Measurements from ENCODE around the gene MFN1. TPM values are rescaled to one million over a fixed set of nuclear protein-coding genes. Genes with fewer than 3 reads are reported as not detected.

MFN1 gene
- total RNA-seq, 2 donors from 2014 or later: 37.3 to 44.3 TPM

DNA sequence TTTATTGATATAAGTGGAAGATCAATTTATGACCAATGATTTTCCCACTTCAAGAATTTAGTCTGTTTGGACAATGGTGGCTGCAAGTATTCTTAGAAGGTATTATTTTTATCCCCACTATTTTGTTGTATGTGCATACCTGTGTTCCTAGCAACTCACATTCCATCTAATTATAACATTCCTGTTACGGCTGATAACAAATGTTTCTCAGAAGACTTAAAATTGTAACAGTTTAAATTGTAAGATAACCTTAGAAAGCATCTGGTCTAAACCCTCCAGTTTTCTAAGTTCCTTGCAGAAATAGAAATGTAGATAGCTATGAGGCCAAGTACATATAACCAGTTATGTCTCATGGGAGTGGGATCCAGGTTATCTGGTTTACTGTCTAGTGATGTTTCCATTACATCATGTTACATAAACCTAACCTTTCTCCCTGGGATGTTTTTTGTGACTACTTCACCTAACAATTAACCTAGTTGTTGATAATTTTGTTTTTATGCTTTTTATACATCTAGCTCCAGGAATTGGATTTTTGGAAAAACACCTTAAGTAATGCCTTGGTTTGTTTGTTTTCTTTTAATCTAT, 11.1 kb upstream of the MFN1 start:
- Histone ChIP-seq H3K27me3 (replicated peaks; ENCODE audit: insufficient read depth) (no peaks in the 10 kb centered on the region), H3K9me3 (no peaks in the 10 kb centered on the region), H3K36me3 (peaks cover 4 to 5% of the 10 kb centered on the region in 2 donors), H3K4me1 (replicated peaks) (no peaks in the 10 kb centered on the region), H3K27ac (no peak overlapping the region), H3K4me3 (no peak overlapping the region)
- intact Hi-C loops (cut with DNase I): no loop called here
- WGBS: 83% methylated on average over 1 of the region's 1 CpG
- TF ChIP-seq CTCF (IDR thresholded peaks at IDR 0.05) (no peak), POLR2AphosphoS5 (IDR thresholded peaks at IDR 0.05) (no peak), POLR2A (IDR thresholded peaks at IDR 0.05) (no peak)
- no peak for DNase-seq (ENCODE audit: low spot score)

GRCh38 chr3:179348325-179349013, 960 bp downstream of the MFN1 start:
- Histone ChIP-seq H3K27ac (peak overlapping the region; percentile 86 to 87), H3K4me1 (replicated peaks) (no peaks in the 10 kb centered on the region), H3K27me3 (replicated peaks; ENCODE audit: insufficient read depth) (no peaks in the 10 kb centered on the region), H3K4me3 (peak overlapping the region; percentile 82), H3K36me3 (no peaks in the 10 kb centered on the region), H3K9me3 (no peaks in the 10 kb centered on the region)
- 21% methylated on average over 5 of the region's 5 CpGs for WGBS
- TF ChIP-seq CTCF (IDR thresholded peaks at IDR 0.05) (no peak), POLR2AphosphoS5 (IDR thresholded peaks at IDR 0.05) (peak; percentile 27)
- intact Hi-C loops (cut with DNase I): no loop called here
- DNase-seq (ENCODE audit: low spot score): no peak

DNA sequence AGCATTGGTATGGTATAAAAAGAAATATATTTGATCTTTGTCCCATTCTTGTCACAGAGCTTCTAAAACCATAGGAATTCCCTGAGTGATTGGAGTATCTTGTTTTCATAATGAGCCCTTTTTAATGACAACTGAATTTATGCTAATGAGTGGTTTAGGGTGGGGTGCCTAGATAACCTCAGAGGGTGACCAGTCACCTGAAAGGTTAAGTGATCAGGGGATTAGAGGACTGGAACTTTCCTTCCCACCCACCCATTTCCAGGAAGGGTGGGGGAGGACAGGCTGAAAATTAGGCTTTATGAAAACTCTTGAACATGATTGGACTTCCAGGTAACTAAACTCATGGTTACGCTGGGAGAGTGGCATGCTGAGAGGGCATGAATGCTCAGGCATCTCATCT, 8.5 kb downstream of the MFN1 start:
- Histone ChIP-seq H3K4me3 (no peak overlapping the region), H3K27ac (no peak overlapping the region), H3K36me3 (no peaks in the 10 kb centered on the region), H3K9me3 (no peaks in the 10 kb centered on the region), H3K27me3 (replicated peaks; ENCODE audit: insufficient read depth) (no peaks in the 10 kb centered on the region), H3K4me1 (replicated peaks) (no peaks in the 10 kb centered on the region)
- intact Hi-C loops (cut with DNase I): no loop called here
- WGBS: 100% methylated on average over 1 of the region's 1 CpG
- no peak for TF ChIP-seq CTCF (IDR thresholded peaks at IDR 0.05)
- TF ChIP-seq POLR2A (IDR thresholded peaks at IDR 0.05): no peak
- no peak for TF ChIP-seq POLR2AphosphoS5 (IDR thresholded peaks at IDR 0.05)
- no peak for DNase-seq (ENCODE audit: low spot score)

DNA sequence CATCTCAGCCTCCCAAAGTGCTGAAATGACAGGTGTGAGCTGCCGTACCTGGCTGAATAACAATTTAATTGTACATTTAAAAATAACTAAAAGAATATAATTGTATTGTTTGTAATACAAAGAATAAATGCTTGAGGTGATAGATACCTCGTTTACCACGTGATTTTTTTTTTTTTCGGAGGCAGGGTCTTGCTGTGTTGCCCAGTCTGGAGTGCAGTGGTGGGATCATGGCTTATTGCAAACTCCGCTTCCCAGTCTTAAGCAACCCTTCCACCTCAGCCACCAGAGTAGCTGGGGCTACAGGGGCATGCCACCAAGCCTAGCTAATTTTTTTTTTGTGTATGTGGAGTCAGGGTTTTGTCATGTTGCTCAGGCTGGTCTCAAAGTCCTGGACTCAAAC, 15.8 kb downstream of the MFN1 start:
- Histone ChIP-seq H3K27ac (no peak overlapping the region), H3K27me3 (replicated peaks; ENCODE audit: insufficient read depth) (no peaks in the 10 kb centered on the region), H3K4me3 (no peak overlapping the region), H3K9me3 (no peaks in the 10 kb centered on the region), H3K36me3 (peaks cover 0 to 3% of the 10 kb centered on the region in 2 donors), H3K4me1 (replicated peaks) (peaks cover 6% of the 10 kb centered on the region)
- no peak for TF ChIP-seq POLR2AphosphoS5 (IDR thresholded peaks at IDR 0.05)
- no peak for TF ChIP-seq POLR2A (IDR thresholded peaks at IDR 0.05)
- TF ChIP-seq CTCF (IDR thresholded peaks at IDR 0.05): no peak
- no peak for DNase-seq (ENCODE audit: low spot score)
- WGBS: 97% methylated on average over 5 of the region's 5 CpGs
- intact Hi-C loops (cut with DNase I): no loop called here

DNA sequence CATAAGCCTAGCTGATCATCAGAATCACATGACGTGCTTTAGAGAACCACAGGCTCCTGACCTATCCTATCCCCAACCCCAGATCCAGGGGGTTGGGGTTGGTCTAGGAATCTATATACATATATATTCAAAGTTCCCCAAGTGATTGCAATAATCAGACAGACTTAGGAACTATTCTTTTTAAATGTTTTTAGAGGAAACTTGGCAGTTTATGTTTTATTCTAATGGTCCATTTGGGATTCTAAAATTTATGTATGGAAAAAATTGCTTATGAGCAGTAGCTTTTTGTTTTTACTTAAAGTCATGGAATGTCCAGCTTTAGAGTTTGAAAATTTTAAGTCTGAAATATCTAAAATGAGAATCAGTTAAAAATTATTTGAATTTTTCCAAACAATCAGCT, 22.1 kb downstream of the MFN1 start:
- Histone ChIP-seq H3K27me3 (replicated peaks; ENCODE audit: insufficient read depth) (no peaks in the 10 kb centered on the region), H3K36me3 (no peaks in the 10 kb centered on the region), H3K27ac (no peak overlapping the region), H3K4me3 (no peak overlapping the region), H3K9me3 (no peaks in the 10 kb centered on the region), H3K4me1 (replicated peaks) (peaks cover 2% of the 10 kb centered on the region)
- intact Hi-C loops (cut with DNase I): no loop called here
- no peak for DNase-seq (ENCODE audit: low spot score)
- TF ChIP-seq POLR2A (IDR thresholded peaks at IDR 0.05): no peak
- no peak for TF ChIP-seq CTCF (IDR thresholded peaks at IDR 0.05)
- no peak for TF ChIP-seq POLR2AphosphoS5 (IDR thresholded peaks at IDR 0.05)
- WGBS: 91% methylated on average over 1 of the region's 1 CpG
